OCI-LY3 (cell line): ENCODE results near the gene FANCF.

Source experiments
- CTCF ChIP-seq: fragments of 200-600, 300-600 bp; sonication (generic); IDR thresholded peaks from 2 replicates; pipeline ENCODE4 v1.5.1; 2014; ENCODE audit warnings: antibody characterized with exemption, low read length, low read depth
- EZH2phosphoT487 ChIP-seq: fragments of 200-600 bp; shearing (Covaris generic); IDR thresholded peaks from 2 replicates; pipeline ENCODE4 v1.6.1; 2018; ENCODE audit warnings: antibody characterized with exemption, mixed run types, low read depth

GRCh38 chr11:22634897-22635629 lies 9.4 kb upstream of the FANCF start:
- TF ChIP-seq CTCF (no peak), EZH2phosphoT487 (no peak)
